GM12872 (cell line): ENCODE measurements around the gene CCDC7.

Source experiments
- CTCF ChIP-seq: IDR thresholded peaks from 3 replicates; pipeline ENCODE4 v1.5.1; 2011; ENCODE audit warnings: low read depth, mild to moderate bottlenecking, low read length, moderate library complexity; ENCODE audit not compliant: insufficient read depth

The CCDC7 gene

GRCh38 chr10:32890444-32890843 lies 444.5 kb downstream of the CCDC7 start:
- no peak for TF ChIP-seq CTCF

GRCh38 chr10:32891261-32891660 lies 445.3 kb downstream of the CCDC7 start:
- TF ChIP-seq CTCF = no peak

GRCh38 chr10:32893434-32893833 lies 447.5 kb downstream of the CCDC7 start:
- no peak for TF ChIP-seq CTCF

- no peak for TF ChIP-seq CTCF
Observed at GRCh38 chr10:32893916-32894664, 448.1 kb downstream of the CCDC7 start.

- TF ChIP-seq CTCF = no peak
Observed at GRCh38 chr10:32901815-32902214, 455.9 kb downstream of the CCDC7 start.

- TF ChIP-seq CTCF = no peak
Observed at GRCh38 chr10:32905466-32905865, 459.5 kb downstream of the CCDC7 start.

GRCh38 chr10:32906595-32906994 lies 460.7 kb downstream of the CCDC7 start:
- TF ChIP-seq CTCF = no peak
